SU-DHL-6 (cell line): ENCODE data around the gene ALS2CL.
A peak's percentile ranks its signal among the peaks of the same experiment; 100 is the strongest.
"Not testable (repeated sequence)": the region's sequence is repeated elsewhere in the genome, so short reads cannot be mapped to it uniquely, and the experiment has no call there.

ENCODE experiments used
- H2AFZ ChIP-seq: fragments of 200-600 bp; sonication (generic); 2 replicates; pipeline ENCODE4 v1.6.1; 2014; ENCODE audit warnings: low read depth, mild to moderate bottlenecking, moderate library complexity, mixed read lengths, antibody characterized with exemption, low read length; ENCODE audit not compliant: severe bottlenecking
- H3F3A ChIP-seq: fragments of 200-600 bp; shearing (Covaris generic); 2 replicates; pipeline ENCODE4 v1.6.0; 2016; ENCODE audit warnings: antibody characterized with exemption, mild to moderate bottlenecking; ENCODE audit not compliant: insufficient read depth
- H3K27ac ChIP-seq: fragments of 200-600 bp; sonication (generic); 2 replicates; pipeline ENCODE4 v1.5.1; 2016; ENCODE audit warnings: low read depth, mild to moderate bottlenecking, low read length, moderate library complexity, mixed read lengths
- H3K27me3 ChIP-seq: fragments of 200-600 bp; sonication (generic), shearing (Covaris generic); 2 replicates; pipeline ENCODE4 v1.6.0; 2014; ENCODE audit warnings: mild to moderate bottlenecking, low read length
- H3K36me3 ChIP-seq: fragments of 200-600 bp; sonication (generic); 2 replicates; pipeline ENCODE4 v1.6.1; 2014; ENCODE audit warnings: mild to moderate bottlenecking, low read length, mixed read lengths
- H3K4me2 ChIP-seq: fragments of 300-600, 200-600 bp; shearing (Covaris generic), sonication (generic); 2 replicates; pipeline ENCODE4 v1.6.0; 2014; ENCODE audit warnings: low read length, low read depth, mild to moderate bottlenecking; ENCODE audit not compliant: poor library complexity, severe bottlenecking
- H3K4me3 ChIP-seq: fragments of 200-600 bp; sonication (generic); 2 replicates; pipeline ENCODE4 v1.5.1; 2014; ENCODE audit warnings: antibody characterized with exemption, low read length, mild to moderate bottlenecking, mixed read lengths; ENCODE audit not compliant: insufficient read depth, poor library complexity, severe bottlenecking
- H3K79me2 ChIP-seq: fragments of 200-600 bp; sonication (generic); 2 replicates; pipeline ENCODE4 v1.6.1; 2014; ENCODE audit warnings: mild to moderate bottlenecking, low read length, moderate library complexity; ENCODE audit not compliant: insufficient read depth
- H3K9ac ChIP-seq: fragments of 200-600 bp; sonication (generic); 2 replicates; pipeline ENCODE4 v1.7.0; 2014; ENCODE audit warnings: mild to moderate bottlenecking, low read length
- H3K9me2 ChIP-seq: fragments of 200-600 bp; sonication (generic); replicated peaks from 2 replicates; pipeline ENCODE4 v1.6.1; 2014; ENCODE audit warnings: low read length; ENCODE audit not compliant: insufficient read depth
- H3K9me3 ChIP-seq: fragments of 200-600 bp; sonication (generic); 2 replicates; pipeline ENCODE4 v1.6.1; 2014; ENCODE audit warnings: low read length, mixed read lengths; ENCODE audit not compliant: insufficient read depth
- H4K20me1 ChIP-seq: fragments of 200-600 bp; sonication (generic); 2 replicates; pipeline ENCODE4 v1.6.1; 2014; ENCODE audit warnings: low read depth, mild to moderate bottlenecking, antibody characterized with exemption, low read length, moderate library complexity, mixed read lengths
- CTCF ChIP-seq: fragments of 200-600 bp; sonication (generic); IDR thresholded peaks from one replicate; pipeline ENCODE4 v1.5.1; 2017; ENCODE audit warnings: antibody characterized with exemption, mild to moderate bottlenecking, low read length, moderate library complexity; ENCODE audit not compliant: insufficient read depth, poor library complexity, severe bottlenecking
- EZH2phosphoT487 ChIP-seq: fragments of 200-600 bp; sonication (generic), shearing (Covaris generic); conservative IDR thresholded peaks from 2 replicates; pipeline ENCODE4 v1.6.1; 2018; ENCODE audit warnings: mild to moderate bottlenecking, antibody characterized with exemption, low read length, moderate library complexity, mixed read lengths

ALS2CL gene

GRCh38 chr3:46705751-46706552, 12.5 kb upstream of the ALS2CL start:
- no peaks in the 10 kb centered on the region for H3K9me2 ChIP-seq
- H4K20me1 ChIP-seq, result no peaks in the 10 kb centered on the region
- no peak overlapping the region for H3K9ac ChIP-seq
- H3F3A ChIP-seq, result no peaks in the 10 kb centered on the region
- no peaks in the 10 kb centered on the region for H3K27me3 ChIP-seq
- no peak overlapping the region for H3K27ac ChIP-seq
- no peak overlapping the region for H3K4me3 ChIP-seq
- no peak overlapping the region for H3K4me2 ChIP-seq
- H3K36me3 ChIP-seq, result no peaks in the 10 kb centered on the region
- no peak for TF ChIP-seq CTCF
- no peak for TF ChIP-seq EZH2phosphoT487
- no peak overlapping the region for H2AFZ ChIP-seq
- H3K79me2 ChIP-seq, result no peaks in the 10 kb centered on the region
- no peaks in the 10 kb centered on the region for H3K9me3 ChIP-seq

- Histone ChIP-seq H3K9me3 (no peaks in the 10 kb centered on the region), H3K9ac (no peak overlapping the region), H3K4me2 (no peak overlapping the region), H3K79me2 (no peaks in the 10 kb centered on the region), H3K9me2 (no peaks in the 10 kb centered on the region), H3F3A (no peaks in the 10 kb centered on the region), H2AFZ (no peak overlapping the region), H3K27ac (no peak overlapping the region), H3K27me3 (no peaks in the 10 kb centered on the region), H3K36me3 (no peaks in the 10 kb centered on the region), H3K4me3 (no peak overlapping the region), H4K20me1 (no peaks in the 10 kb centered on the region)
- TF ChIP-seq EZH2phosphoT487 (no peak), CTCF (peak; percentile 93)
Measured at GRCh38 chr3:46705022-46705530, 11.6 kb upstream of the ALS2CL start.

- H3F3A ChIP-seq, H2AFZ ChIP-seq, H3K4me3 ChIP-seq, H3K27me3 ChIP-seq, H3K9ac ChIP-seq, H3K27ac ChIP-seq, H4K20me1 ChIP-seq, H3K4me2 ChIP-seq, H3K9me3 ChIP-seq, H3K79me2 ChIP-seq, H3K9me2 ChIP-seq, H3K36me3 ChIP-seq: not testable (repeated sequence)
Measured at GRCh38 chr3:46704346-46704745, 10.9 kb upstream of the ALS2CL start.

- no peak overlapping the region for H3K27ac ChIP-seq
- no peaks in the 10 kb centered on the region for H3K9me2 ChIP-seq
Measured at GRCh38 chr3:46703013-46703520, 9.6 kb upstream of the ALS2CL start.

More at GRCh38 chr3:46703013-46703520, 9.6 kb upstream of the ALS2CL start:
- no peak for TF ChIP-seq CTCF
- TF ChIP-seq EZH2phosphoT487, result no peak
- no peak overlapping the region for H3K4me2 ChIP-seq
- H3K9ac ChIP-seq, result no peak overlapping the region
- no peaks in the 10 kb centered on the region for H3K79me2 ChIP-seq
- no peaks in the 10 kb centered on the region for H3F3A ChIP-seq
- H2AFZ ChIP-seq, result no peak overlapping the region
- H3K27me3 ChIP-seq, result no peaks in the 10 kb centered on the region
- no peaks in the 10 kb centered on the region for H3K9me3 ChIP-seq
- H3K4me3 ChIP-seq, result no peak overlapping the region
- H3K36me3 ChIP-seq, result no peaks in the 10 kb centered on the region
- H4K20me1 ChIP-seq, result no peaks in the 10 kb centered on the region
